SK-N-SH (cell line): ENCODE data around the gene PITX1. TPM values are rescaled to one million over a fixed set of nuclear protein-coding genes. Genes with fewer than 3 reads are reported as not detected.
"Not testable (repeated sequence)": the region's sequence is repeated elsewhere in the genome, so short reads cannot be mapped to it uniquely, and the experiment has no call there.

Experiments
- CTCF ChIA-PET: fragments of 300-600, 350-600 bp; formaldehyde crosslinking; extraction: SDS; loops from one replicate; lab custom pipeline; 2021; lab: Yijun Ruan, JAX
- POLR2A ChIA-PET: fragments of 350-600 bp; sonication (Branson Sonifier 250); formaldehyde crosslinking; extraction: SDS; loops from one replicate; lab custom pipeline; 2020; ENCODE audit warnings: antibody characterized with exemption, inconsistent platforms; lab: Yijun Ruan, JAX
- DNase-seq: peaks from one replicate; pipeline ENCODE4 v3.0.0; 2012
- H2AFZ ChIP-seq: fragments of 200-600 bp; sonication (generic); 2 replicates; pipeline ENCODE4 v1.8.1; 2016; ENCODE audit warnings: antibody characterized with exemption, mild to moderate bottlenecking, low read depth
- H3F3A ChIP-seq: fragments of 200-600 bp; sonication (generic); replicated peaks from 2 replicates; pipeline ENCODE3; 2016; ENCODE audit warnings: antibody characterized with exemption, mild to moderate bottlenecking; ENCODE audit not compliant: insufficient read depth
- H3K27ac ChIP-seq, 2 experiments: fragments of 200-500 bp in 1 of 2; fragments of 200-600 bp in 1 of 2; sonication (Bioruptor generic) in 1 of 2; sonication (generic), shearing (Covaris generic) in 1 of 2; 2 replicates each; pipeline versions ENCODE4 v1.5.1 to v1.6.1; 2014 to 2016; ENCODE audit warnings: low read depth in 2 of 2, inconsistent platforms in 1 of 2, low read length in 1 of 2, mild to moderate bottlenecking in 1 of 2, mixed read lengths in 1 of 2
- H3K27me3 ChIP-seq: fragments of 200-600 bp; sonication (generic), shearing (Covaris generic); 2 replicates; pipeline ENCODE4 v1.6.1; 2016; ENCODE audit warnings: mixed run types; ENCODE audit not compliant: insufficient read depth
- H3K36me3 ChIP-seq, 2 experiments: fragments of 200-500 bp in 1 of 2; fragments of 200-600 bp in 1 of 2; sonication (Bioruptor generic) in 1 of 2; sonication (generic) in 1 of 2; replicated peaks in 1 of 2; 2 replicates each; pipeline versions ENCODE3 to v1.5.1; 2014 to 2016; ENCODE audit warnings: low read length in 1 of 2, mild to moderate bottlenecking in 1 of 2; ENCODE audit not compliant: insufficient read depth in 2 of 2, control insufficient read depth in 1 of 2
- H3K4me1 ChIP-seq, 2 experiments: fragments of 200-500 bp in 1 of 2; fragments of 200-600 bp in 1 of 2; sonication (Bioruptor generic) in 1 of 2; sonication (generic), shearing (Covaris generic) in 1 of 2; 2 replicates each; pipeline versions ENCODE4 v1.5.1 to v1.6.1; 2014 to 2016; ENCODE audit warnings: low read depth in 1 of 2, low read length in 1 of 2, mixed run types in 1 of 2; ENCODE audit not compliant: insufficient read depth in 2 of 2, control insufficient read depth in 1 of 2
- H3K4me2 ChIP-seq: fragments of 200-600 bp; sonication (generic), shearing (Covaris generic); 2 replicates; pipeline ENCODE4 v1.6.1; 2017; ENCODE audit warnings: mixed run types
- H3K4me3 ChIP-seq, 2 experiments: fragments of 200-500 bp in 1 of 2; fragments of 200-600 bp in 1 of 2; sonication (Bioruptor generic) in 1 of 2; sonication (generic), shearing (Covaris generic) in 1 of 2; 2 replicates each; pipeline versions ENCODE4 v1.5.1 to v1.8.1; 2014 to 2016; ENCODE audit warnings: low read depth in 2 of 2, inconsistent platforms in 1 of 2, low read length in 1 of 2, mild to moderate bottlenecking in 1 of 2, mixed read lengths in 1 of 2, moderate library complexity in 1 of 2
- H3K79me2 ChIP-seq: fragments of 200-600 bp; sonication (generic); 2 replicates; pipeline ENCODE4 v1.8.1; 2017; ENCODE audit warnings: mild to moderate bottlenecking; ENCODE audit not compliant: insufficient read depth
- H3K9ac ChIP-seq: fragments of 200-600 bp; sonication (generic); 2 replicates; pipeline ENCODE4 v1.6.1; 2017; ENCODE audit warnings: mixed run types
- H3K9me2 ChIP-seq: fragments of 200-600 bp; sonication (generic); 2 replicates; pipeline ENCODE4 v1.6.1; 2017; ENCODE audit warnings: mixed run types
- H3K9me3 ChIP-seq: fragments of 200-600 bp; sonication (generic); 2 replicates; pipeline ENCODE4 v1.6.1; 2017; ENCODE audit warnings: mixed run types, mild to moderate bottlenecking, moderate library complexity
- H4K20me1 ChIP-seq: fragments of 200-600 bp; sonication (generic); 2 replicates; pipeline ENCODE4 v1.6.1; 2017; ENCODE audit warnings: mild to moderate bottlenecking, mixed run types; ENCODE audit not compliant: insufficient read depth
- CHD2 ChIP-seq: fragments of 150-350 bp; IDR thresholded peaks from 2 replicates; pipeline ENCODE4 v1.6.1; 2018; ENCODE audit warnings: low read length; ENCODE audit not compliant: partially characterized antibody
- EZH2phosphoT487 ChIP-seq: fragments of 200-600 bp; sonication (generic); IDR thresholded peaks from 2 replicates; pipeline ENCODE4 v1.6.1; 2017; ENCODE audit warnings: low read depth, mixed run types, mild to moderate bottlenecking, antibody characterized with exemption, moderate library complexity, borderline replicate concordance
- FOSL2 ChIP-seq: IDR thresholded peaks from 2 replicates; pipeline ENCODE4 v1.4.0; 2012; ENCODE audit warnings: low read depth, mild to moderate bottlenecking, moderate library complexity, borderline replicate concordance
- GABPA ChIP-seq: IDR thresholded peaks from 2 replicates; pipeline ENCODE4 v1.4.0; 2012; ENCODE audit warnings: low read depth, mild to moderate bottlenecking
- NFIC ChIP-seq: IDR thresholded peaks from 2 replicates; pipeline ENCODE4 v1.4.0; 2012; ENCODE audit warnings: borderline replicate concordance
- RAD21 ChIP-seq: IDR thresholded peaks from 2 replicates; pipeline ENCODE4 v1.6.1; 2012; ENCODE audit warnings: mild to moderate bottlenecking, low read length
- RCOR1 ChIP-seq: fragments of 150-350 bp; IDR thresholded peaks from 2 replicates; pipeline ENCODE4 v1.6.1; 2017; ENCODE audit warnings: antibody characterized with exemption, low read length
- REST ChIP-seq: IDR thresholded peaks from 2 replicates; pipeline ENCODE4 v1.6.1; 2012; ENCODE audit warnings: mild to moderate bottlenecking, low read depth, low read length, moderate library complexity
- RXRA ChIP-seq: IDR thresholded peaks from 2 replicates; pipeline ENCODE4 v1.4.0; 2012; ENCODE audit warnings: low read depth, mild to moderate bottlenecking, borderline replicate concordance
- SMC3 ChIP-seq: IDR thresholded peaks from 2 replicates; pipeline ENCODE4 v1.6.1; 2012; ENCODE audit warnings: low read depth, low read length, improper control_type of control experiment
- TCF12 ChIP-seq: IDR thresholded peaks from 2 replicates; pipeline ENCODE4 v1.4.0; 2012
- TEAD4 ChIP-seq: IDR thresholded peaks from 2 replicates; pipeline ENCODE4 v1.4.0; 2012; ENCODE audit warnings: mild to moderate bottlenecking, borderline replicate concordance; ENCODE audit not compliant: insufficient read depth
- USF1 ChIP-seq: IDR thresholded peaks from 2 replicates; pipeline ENCODE4 v1.4.0; 2012; ENCODE audit warnings: low read depth, borderline replicate concordance
- ZBTB33 ChIP-seq: IDR thresholded peaks from 2 replicates; pipeline ENCODE4 v1.4.0; 2012; ENCODE audit warnings: low read depth, borderline replicate concordance
- WGBS: methylation state at CpG from one replicate; pipeline ENCODE4 v1.1.6; 2017; ENCODE audit warnings: low lambda C conversion rate; 5-methylcytosine and 5-hydroxymethylcytosine counted together
- polyA plus RNA-seq, 3 experiments: library from polyadenylated mRNA; depleted of rRNA; stranded (reverse); fragments of >200 nt; gene quantifications; 2 replicates each; pipeline ENCODE4 v1.2.3, GENCODE V29; 2012

Gene PITX1
- polyA plus RNA-seq (2012; rRNA removed): not detected in 2 replicates
- 0.13 TPM in 1 of 2 replicates, not detected in the other for polyA plus RNA-seq (2012; cell fraction: cytosol; rRNA removed)
- polyA plus RNA-seq (2012; cell fraction: nucleus; rRNA removed): not detected in 2 replicates

GRCh38 chr5:135033901-135034235, at the start of gene PITX1:
Gene PITX1 (minus strand): TSS chr5:135034228. CDS start chr5:135033881, 347 bp downstream.
- TF ChIP-seq FOSL2 (no peak), RCOR1 (no peak), REST (no peak), RAD21 (no peak), NFIC (no peak), TCF12 (no peak), ZBTB33 (no peak), GABPA (no peak), TEAD4 (no peak), RXRA (no peak), SMC3 (no peak), USF1 (no peak), CHD2 (no peak), EZH2phosphoT487 (no peak)
- Histone ChIP-seq H3K4me1 (peaks cover 0 to 11% of the 10 kb centered on the region in 2 experiments; a peak in 1 of 4 replicates), H4K20me1 (peaks cover 9% of the 10 kb centered on the region; the same call in 1 of the 2 replicates), H3K9me3 (no peaks in the 10 kb centered on the region), H3K9ac (no peak within 1 kb of the TSS), H3K9me2 (no peaks in the 10 kb centered on the region), H3K27ac (no peak within 1 kb of the TSS), H3K4me2 (peak within 1 kb of the TSS; percentile 64; the same call in 1 of the 2 replicates), H3K27me3 (peaks cover 90% of the 10 kb centered on the region), H3K36me3 (no peaks in the 10 kb centered on the region), H3K79me2 (no peaks in the 10 kb centered on the region), H3F3A (no peaks in the 10 kb centered on the region), H2AFZ (peak within 1 kb of the TSS; percentile 63; the same call in 1 of the 2 replicates), H3K4me3 (peak within 1 kb of the TSS in 1 of 2 experiments; percentile 35; a peak in 3 of 4 replicates)
- POLR2A ChIA-PET: no interaction called here
- DNase-seq: no peak
- WGBS: no CpG with 5 or more reads among the region's 49 CpGs
- CTCF ChIA-PET: interaction anchor here (1.4 to 5.5 kb wide), 4 partner anchors 80 to 365 kb away, joined by 3 to 32 read pairs (median 4); partner anchors contain the start of gene MACROH2A1

- CTCF ChIA-PET, H3K27me3 ChIP-seq, H3F3A ChIP-seq, H3K9me3 ChIP-seq, H3K4me3 ChIP-seq, H3K27ac ChIP-seq, H3K4me1 ChIP-seq, H2AFZ ChIP-seq, H3K79me2 ChIP-seq, DNase-seq, H3K9ac ChIP-seq, POLR2A ChIA-PET, H3K36me3 ChIP-seq, H3K9me2 ChIP-seq, H4K20me1 ChIP-seq, H3K4me2 ChIP-seq: not testable (repeated sequence)
- 24% methylated on average over 3 of the region's 3 CpGs for WGBS
Observed at GRCh38 chr5:135083334-135083733, 49.3 kb upstream of the PITX1 start.
